ENCODE measurements around the gene RANBP9. TPM values are rescaled to one million over a fixed set of nuclear protein-coding genes. Genes with fewer than 3 reads are reported as not detected.

RANBP9 gene
- total and polyA plus RNA-seq, 4 donors: 16.6 to 50.4 (median 25.5) TPM

DNA sequence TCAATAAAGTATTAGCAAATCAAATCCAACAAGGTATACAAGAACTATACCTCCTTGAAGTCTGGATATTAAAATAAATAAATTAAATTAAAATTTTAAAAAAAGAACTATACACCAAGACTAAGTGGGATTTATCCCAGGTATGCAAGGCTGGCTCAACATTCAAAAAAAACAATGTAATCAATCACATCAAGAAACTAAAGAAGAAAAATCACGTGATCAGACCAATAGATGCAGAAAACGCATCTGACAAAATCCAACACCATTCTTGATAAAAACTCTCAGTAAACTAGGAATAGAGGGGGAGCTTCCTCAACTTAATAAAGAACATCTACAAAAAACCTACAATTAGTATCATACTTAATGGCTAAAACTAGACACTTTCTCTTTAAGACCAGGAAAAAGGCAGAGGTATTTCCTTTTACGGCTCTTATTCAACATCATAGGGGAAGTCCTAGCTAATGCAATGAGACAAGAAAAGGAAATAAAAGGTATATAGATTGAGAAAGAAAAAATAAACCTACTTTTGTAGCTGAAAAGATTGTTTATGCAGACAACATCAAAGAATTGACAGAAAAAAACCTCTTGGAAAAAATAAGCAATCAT lies 35.0 kb downstream of the RANBP9 start:
- Histone ChIP-seq H3K36me3 (ENCODE audit: control insufficient read depth in 4 of 4, insufficient read depth in 4 of 4, low read length in 4 of 4) (no peaks in the 10 kb centered on the region), H3K4me1 (ENCODE audit: control insufficient read depth in 5 of 5, insufficient read depth in 5 of 5, low read length in 5 of 5) (peaks cover 0 to 7% (median 0%) of the 10 kb centered on the region in 5 donors), H3K27me3 (ENCODE audit: control insufficient read depth in 3 of 3, insufficient read depth in 3 of 3, low read length in 2 of 3) (no peaks in the 10 kb centered on the region), H3K9ac (ENCODE audit: insufficient read depth in 1 of 2, low read length in 2 of 2) (no peak overlapping the region), H3K9me3 (ENCODE audit: control insufficient read depth in 4 of 4, insufficient read depth in 3 of 4, low read length in 3 of 4) (peaks cover 0 to 9% (median 0%) of the 10 kb centered on the region in 4 donors), H3K4me3 (no peak overlapping the region), H3K27ac (ENCODE audit: low read depth in 1 of 2, low read length in 1 of 2) (no peak overlapping the region)
- ATAC-seq (ENCODE audit: insufficient read depth, low FRiP score): no peak
- WGBS, 2 donors: 74 to 85% methylated on average over 3 of the region's 3 CpGs
- TF ChIP-seq, protein P1, sequence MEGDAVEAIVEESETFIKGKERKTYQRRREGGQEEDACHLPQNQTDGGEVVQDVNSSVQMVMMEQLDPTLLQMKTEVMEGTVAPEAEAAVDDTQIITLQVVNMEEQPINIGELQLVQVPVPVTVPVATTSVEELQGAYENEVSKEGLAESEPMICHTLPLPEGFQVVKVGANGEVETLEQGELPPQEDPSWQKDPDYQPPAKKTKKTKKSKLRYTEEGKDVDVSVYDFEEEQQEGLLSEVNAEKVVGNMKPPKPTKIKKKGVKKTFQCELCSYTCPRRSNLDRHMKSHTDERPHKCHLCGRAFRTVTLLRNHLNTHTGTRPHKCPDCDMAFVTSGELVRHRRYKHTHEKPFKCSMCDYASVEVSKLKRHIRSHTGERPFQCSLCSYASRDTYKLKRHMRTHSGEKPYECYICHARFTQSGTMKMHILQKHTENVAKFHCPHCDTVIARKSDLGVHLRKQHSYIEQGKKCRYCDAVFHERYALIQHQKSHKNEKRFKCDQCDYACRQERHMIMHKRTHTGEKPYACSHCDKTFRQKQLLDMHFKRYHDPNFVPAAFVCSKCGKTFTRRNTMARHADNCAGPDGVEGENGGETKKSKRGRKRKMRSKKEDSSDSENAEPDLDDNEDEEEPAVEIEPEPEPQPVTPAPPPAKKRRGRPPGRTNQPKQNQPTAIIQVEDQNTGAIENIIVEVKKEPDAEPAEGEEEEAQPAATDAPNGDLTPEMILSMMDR (IDR thresholded peaks at IDR 0.05; ENCODE audit: control extremely low read depth, extremely low read depth): no peak
- no peak for DNase-seq

DNA sequence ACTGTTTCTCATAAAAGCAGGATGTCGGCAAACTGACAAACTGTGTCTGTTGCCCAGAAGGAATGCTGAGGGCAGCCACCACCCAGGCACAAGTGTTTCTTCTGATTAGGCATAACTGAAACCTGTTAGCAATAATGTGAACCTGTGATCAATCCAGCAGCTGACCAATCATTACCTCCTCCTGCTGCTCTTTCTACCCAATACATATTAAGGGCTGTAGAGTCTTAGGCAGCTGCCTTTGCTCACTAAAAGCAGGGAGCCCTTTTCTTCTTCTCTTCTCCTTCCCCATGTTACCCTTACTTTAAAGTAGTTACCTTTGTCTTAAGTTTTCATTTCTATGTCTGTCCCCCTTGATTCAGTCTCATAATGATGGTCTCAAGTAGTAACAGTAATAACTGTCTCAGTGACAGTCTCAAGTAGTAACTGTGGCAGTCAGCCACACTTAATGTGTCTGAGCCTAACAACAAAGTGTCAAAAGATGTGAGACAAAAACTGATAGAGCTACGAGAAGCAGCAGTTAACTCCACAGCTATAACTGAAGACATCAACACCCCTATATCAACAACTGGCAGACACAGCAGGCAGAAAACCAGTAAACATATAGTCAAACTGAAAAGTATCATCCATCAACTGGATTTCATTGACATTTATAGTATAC lies 37.0 kb downstream of the RANBP9 start:
- TF ChIP-seq, protein P1 (IDR thresholded peaks at IDR 0.05; ENCODE audit: control extremely low read depth, extremely low read depth): no peak
- 73 to 84% methylated on average over 2 of the region's 2 CpGs for WGBS, 2 donors
- DNase-seq: no peak
- no peaks in the 10 kb centered on the region for H3K27me3 ChIP-seq (ENCODE audit: control insufficient read depth in 3 of 3, insufficient read depth in 3 of 3, low read length in 2 of 3)
- H3K36me3 ChIP-seq (ENCODE audit: control insufficient read depth in 4 of 4, insufficient read depth in 4 of 4, low read length in 4 of 4): no peaks in the 10 kb centered on the region
- ATAC-seq (ENCODE audit: insufficient read depth, low FRiP score): no peak
- H3K27ac ChIP-seq (ENCODE audit: low read depth in 1 of 2, low read length in 1 of 2): no peak overlapping the region
- peaks cover 0 to 5% (median 0%) of the 10 kb centered on the region in 5 donors for H3K4me1 ChIP-seq (ENCODE audit: control insufficient read depth in 5 of 5, insufficient read depth in 5 of 5, low read length in 5 of 5)
- no peak overlapping the region for H3K9ac ChIP-seq (ENCODE audit: insufficient read depth in 1 of 2, low read length in 2 of 2)
- H3K9me3 ChIP-seq (ENCODE audit: control insufficient read depth in 4 of 4, insufficient read depth in 3 of 4, low read length in 3 of 4): peaks cover 0 to 9% (median 0%) of the 10 kb centered on the region in 4 donors
- H3K4me3 ChIP-seq: no peak overlapping the region

DNA sequence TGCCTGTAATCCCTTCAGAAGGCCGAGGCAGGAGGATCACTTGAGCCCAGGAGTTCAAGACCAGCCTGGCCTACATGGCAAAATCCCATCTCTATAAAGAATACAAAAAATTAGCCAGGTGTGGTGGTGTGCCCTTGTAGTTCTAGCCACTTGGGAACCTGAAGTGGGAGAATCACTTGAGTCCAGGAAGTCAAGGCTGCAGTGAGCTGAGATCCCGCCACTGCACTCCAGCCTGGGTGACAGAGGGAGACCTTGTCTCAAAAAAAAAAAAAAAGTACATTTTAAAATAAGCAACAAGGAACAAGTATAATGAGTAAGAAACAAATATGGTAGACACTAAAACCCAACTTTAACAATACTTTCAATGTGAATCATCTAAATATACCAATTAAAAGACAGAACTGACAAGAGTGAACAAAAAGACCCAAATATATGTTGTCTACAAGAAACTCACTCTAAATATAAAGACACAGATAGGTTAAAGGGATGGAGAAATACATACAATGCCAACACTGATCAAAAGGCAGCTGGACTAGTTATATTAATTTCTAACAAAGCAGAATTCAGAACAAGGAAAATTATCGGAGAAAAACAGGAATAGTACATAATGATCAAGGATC lies 37.7 kb downstream of the RANBP9 start:
- Histone ChIP-seq H3K9ac (ENCODE audit: insufficient read depth in 1 of 2, low read length in 2 of 2) (no peak overlapping the region), H3K36me3 (ENCODE audit: control insufficient read depth in 4 of 4, insufficient read depth in 4 of 4, low read length in 4 of 4) (no peaks in the 10 kb centered on the region), H3K9me3 (ENCODE audit: control insufficient read depth in 4 of 4, insufficient read depth in 3 of 4, low read length in 3 of 4) (peaks cover 0 to 14% (median 0%) of the 10 kb centered on the region in 4 donors), H3K27ac (ENCODE audit: low read depth in 1 of 2, low read length in 1 of 2) (no peak overlapping the region), H3K4me3 (no peak overlapping the region), H3K4me1 (ENCODE audit: control insufficient read depth in 5 of 5, insufficient read depth in 5 of 5, low read length in 5 of 5) (peaks cover 0 to 5% (median 0%) of the 10 kb centered on the region in 5 donors), H3K27me3 (ENCODE audit: control insufficient read depth in 3 of 3, insufficient read depth in 3 of 3, low read length in 2 of 3) (no peaks in the 10 kb centered on the region)
- no peak for ATAC-seq (ENCODE audit: insufficient read depth, low FRiP score)
- no peak for DNase-seq
- 91 to 99% methylated on average over 3 of the region's 3 CpGs for WGBS, 2 donors
- TF ChIP-seq, protein P1 (IDR thresholded peaks at IDR 0.05; ENCODE audit: control extremely low read depth, extremely low read depth): no peak

All from lung (tissue), 12 donors.